Endothelial cell of umbilical vein (primary cell): ENCODE results near the gene GLOD5. TPM values are rescaled to one million over a fixed set of nuclear protein-coding genes. Genes with fewer than 3 reads are reported as not detected.

Experiments
- BruUV-seq: library from RNA; stranded (reverse); fragments of 400-500 nt; replicated peaks from 2 replicates; lab custom pipeline; 2021; lab: Mats Ljungman, UMichigan
- CTCF ChIA-PET: fragments of 300-600, 350-600 bp; sonication (Branson Sonifier 250); formaldehyde crosslinking; loops from one replicate; lab custom pipeline; 2021; ENCODE audit warnings: antibody characterized with exemption, inconsistent platforms; lab: Charles Lee
- POLR2A ChIA-PET: fragments of 300-600, 350-600 bp; sonication (Branson Sonifier 250); formaldehyde crosslinking; loops from one replicate; lab custom pipeline; 2021; ENCODE audit warnings: antibody characterized with exemption, inconsistent platforms; lab: Charles Lee
- DNase-seq: peaks from one replicate; pipeline ENCODE4 v3.0.0-alpha.2; 2011; ENCODE audit warnings: low read depth, low spot score
- FAIRE-seq: peaks from 2 replicates; lab custom pipeline; 2011; peaks lifted over from hg19 to GRCh38; lab: Jason Lieb, UNC
- H2AFZ ChIP-seq: 2 replicates; pipeline ENCODE4 v1.6.0; 2012; ENCODE audit warnings: low read depth, low read length, control low read depth, inconsistent platforms
- H3K27ac ChIP-seq: 2 replicates; pipeline ENCODE4 v1.5.1; 2011; ENCODE audit warnings: low read depth, mild to moderate bottlenecking, control low read depth, low read length, moderate library complexity; ENCODE audit not compliant: insufficient read depth
- H3K27me3 ChIP-seq, 2 experiments: 2 replicates each; pipeline versions ENCODE4 v1.6.0 to v1.6.1; 2011; ENCODE audit warnings: low read length in 2 of 2, mixed read lengths in 1 of 2; ENCODE audit not compliant: control insufficient read depth in 2 of 2, insufficient read depth in 2 of 2
- H3K36me3 ChIP-seq, 2 experiments: 2 replicates in 1 of 2; 3 replicates in 1 of 2; pipeline ENCODE4 v1.5.1; 2011; ENCODE audit warnings: low read length in 2 of 2, mild to moderate bottlenecking in 1 of 2, moderate library complexity in 1 of 2; ENCODE audit not compliant: control insufficient read depth in 2 of 2, insufficient read depth in 2 of 2; ENCODE audit errors: extremely low read depth in 1 of 2
- H3K4me1 ChIP-seq: 3 replicates; pipeline ENCODE4 v1.5.1; 2011; ENCODE audit warnings: mild to moderate bottlenecking, low read length; ENCODE audit not compliant: control insufficient read depth, insufficient read depth; ENCODE audit errors: extremely low read depth
- H3K4me2 ChIP-seq: 2 replicates; pipeline ENCODE4 v1.6.1; 2011; ENCODE audit warnings: low read length, control low read depth, mixed read lengths; ENCODE audit not compliant: insufficient read depth
- H3K4me3 ChIP-seq, 3 experiments: fragments of 200-600 bp in 1 of 3; sonication (generic), shearing (Covaris generic) in 1 of 3; replicated peaks in 1 of 3; 2 replicates each; pipeline ENCODE4 v1.5.1; 2011 to 2016; ENCODE audit warnings: control low read depth in 3 of 3, low read length in 3 of 3, mild to moderate bottlenecking in 2 of 3, inconsistent platforms in 1 of 3, low read depth in 1 of 3, moderate library complexity in 1 of 3; ENCODE audit not compliant: insufficient read depth in 1 of 3
- H3K79me2 ChIP-seq: 2 replicates; pipeline ENCODE4 v1.6.0; 2012; ENCODE audit warnings: low read length, inconsistent platforms; ENCODE audit not compliant: control insufficient read depth, insufficient read depth
- H3K9ac ChIP-seq: replicated peaks from 2 replicates; pipeline ENCODE3; 2011; ENCODE audit warnings: low read length, control low read depth; ENCODE audit not compliant: insufficient read depth; ENCODE audit errors: extremely low read depth
- H3K9me1 ChIP-seq: replicated peaks from 3 replicates; pipeline ENCODE4 v1.6.0; 2011; ENCODE audit warnings: mild to moderate bottlenecking, low read length; ENCODE audit not compliant: control insufficient read depth, insufficient read depth; ENCODE audit errors: extremely low read depth
- H3K9me3 ChIP-seq: replicated peaks from 2 replicates; pipeline ENCODE4 v1.5.1; 2012; ENCODE audit warnings: low read length, inconsistent platforms; ENCODE audit not compliant: control insufficient read depth, insufficient read depth
- H4K20me1 ChIP-seq: replicated peaks from 2 replicates; pipeline ENCODE3; 2011; ENCODE audit warnings: mild to moderate bottlenecking, low read length; ENCODE audit not compliant: control insufficient read depth, insufficient read depth; ENCODE audit errors: extremely low read depth
- CTCF ChIP-seq, 2 donors: IDR thresholded peaks; 1 replicate in 1 of 2; 2 replicates in 1 of 2; pipeline ENCODE4 v1.5.1; 2011; ENCODE audit warnings: low read length in 2 of 2, mild to moderate bottlenecking in 2 of 2, moderate library complexity in 2 of 2, control low read depth in 1 of 2, inconsistent platforms in 1 of 2, low read depth in 1 of 2; ENCODE audit not compliant: insufficient read depth in 1 of 2; ENCODE audit errors: extremely low read depth in 1 of 2
- EZH2 ChIP-seq: IDR thresholded peaks from 2 replicates; pipeline ENCODE4 v1.6.1; 2012; ENCODE audit warnings: borderline replicate concordance, low read depth, mild to moderate bottlenecking, moderate library complexity, low read length, inconsistent platforms; ENCODE audit not compliant: severe bottlenecking
- FOS ChIP-seq: IDR thresholded peaks from 2 replicates; pipeline ENCODE4 v1.6.1; 2011; ENCODE audit warnings: mild to moderate bottlenecking, low read length, moderate library complexity, borderline replicate concordance; ENCODE audit not compliant: insufficient read depth
- GATA2 ChIP-seq: IDR thresholded peaks from 2 replicates; pipeline ENCODE4 v1.7.0; 2011; ENCODE audit warnings: low read depth, mild to moderate bottlenecking, moderate library complexity, mixed read lengths, low read length; ENCODE audit not compliant: insufficient read length, insufficient read depth
- JUN ChIP-seq: IDR thresholded peaks from 2 replicates; pipeline ENCODE4 v1.6.1; 2011; ENCODE audit warnings: borderline replicate concordance, low read depth; ENCODE audit not compliant: insufficient read length, insufficient read depth
- MAX ChIP-seq: IDR thresholded peaks from 2 replicates; pipeline ENCODE4 v1.6.1; 2011; ENCODE audit not compliant: insufficient read depth, insufficient read length
- MYC ChIP-seq: IDR thresholded peaks from one replicate; pipeline ENCODE4 v1.6.1; 2011; ENCODE audit warnings: mild to moderate bottlenecking, low read depth, low read length
- POLR2A ChIP-seq: IDR thresholded peaks from 2 replicates; pipeline ENCODE4 v1.6.1; 2012; ENCODE audit warnings: low read depth, mild to moderate bottlenecking, control low read depth, low read length
- POLR2AphosphoS5 ChIP-seq: IDR thresholded peaks from 2 replicates; pipeline ENCODE4 v1.6.1; 2012; ENCODE audit warnings: low read depth, mild to moderate bottlenecking, control low read depth, low read length, moderate library complexity; ENCODE audit not compliant: insufficient read depth
- dilution Hi-C: fragments of 300-500 bp; cut with MboI; formaldehyde crosslinking; loops from one replicate; pipeline ENCODE4 v1.15.0; 2019; ENCODE audit warnings: low sequenced_read_pairs; ENCODE audit not compliant: extremely low pct_ligation_motif_present
- intact Hi-C: fragments of 100-400 bp; cut with micrococcal nuclease; formaldehyde crosslinking; loops from one replicate; pipeline ENCODE4 v1.10.0; 2022
- polyA plus RNA-seq, 4 experiments: library from polyadenylated mRNA; depleted of rRNA in 3 of 4; stranded (reverse) in 3 of 4; unstranded in 1 of 4; fragments of >200 nt; gene quantifications; 2 replicates each; pipeline versions ENCODE4 v1.2.1 to v1.2.3, GENCODE V29; 2011 to 2012; ENCODE audit warnings: missing spikeins in 1 of 4
- total RNA-seq: library from RNA; stranded (reverse); gene quantifications from 2 replicates; pipeline ENCODE4 v1.2.3, GENCODE V29; 2021

Gene GLOD5
- total and polyA plus RNA-seq, 2 donors (not counting 3 experiments of a cell fraction or from before 2014, with no cell fraction given) = not detected

GRCh38 chrX:48753708-48754228 lies 7.8 kb upstream of the GLOD5 start:
- ChIA-PET CTCF (no interaction called here), POLR2A (no interaction called here)
- DNase-seq = no peak
- Histone ChIP-seq H3K79me2 (no peaks in the 10 kb centered on the region), H3K27me3 (no peaks in the 10 kb centered on the region), H3K9me1 (no peaks in the 10 kb centered on the region), H3K4me1 (no peaks in the 10 kb centered on the region), H3K27ac (no peak overlapping the region), H3K4me3 (no peak overlapping the region), H3K9ac (no peak overlapping the region), H3K9me3 (no peaks in the 10 kb centered on the region), H3K4me2 (no peak overlapping the region), H2AFZ (no peak overlapping the region), H3K36me3 (no peaks in the 10 kb centered on the region), H4K20me1 (no peaks in the 10 kb centered on the region)
- TF ChIP-seq FOS (no peak), CTCF (IDR thresholded peaks at IDR 0.05; ENCODE audit: extremely low read depth in 1 of 2, insufficient read depth in 1 of 2, low read depth in 1 of 2, low read length in 2 of 2) (no peak), GATA2 (no peak), MAX (no peak), MYC (no peak), POLR2A (no peak), EZH2 (no peak), JUN (no peak), POLR2AphosphoS5 (no peak)
- dilution Hi-C loops (no loop called here), intact Hi-C loops (no loop called here)
- BruUV-seq = no TSS peak
- FAIRE-seq = no peak
